Activated CD8-positive, alpha-beta memory T cell treated with anti-CD3 and anti-CD28 coated beads, Interleukin-2, amount 50 U/mL, for 24 hours (primary cell): Measurements from ENCODE around the gene SHISAL1.
"Not testable (repeated sequence)": the region's sequence is repeated elsewhere in the genome, so short reads cannot be mapped to it uniquely, and the experiment has no call there.

Experiments
- DNase-seq: peaks from one replicate; pipeline ENCODE4 v3.0.0-alpha.2; 2020; ENCODE audit errors: extremely low read depth

The SHISAL1 gene

DNA sequence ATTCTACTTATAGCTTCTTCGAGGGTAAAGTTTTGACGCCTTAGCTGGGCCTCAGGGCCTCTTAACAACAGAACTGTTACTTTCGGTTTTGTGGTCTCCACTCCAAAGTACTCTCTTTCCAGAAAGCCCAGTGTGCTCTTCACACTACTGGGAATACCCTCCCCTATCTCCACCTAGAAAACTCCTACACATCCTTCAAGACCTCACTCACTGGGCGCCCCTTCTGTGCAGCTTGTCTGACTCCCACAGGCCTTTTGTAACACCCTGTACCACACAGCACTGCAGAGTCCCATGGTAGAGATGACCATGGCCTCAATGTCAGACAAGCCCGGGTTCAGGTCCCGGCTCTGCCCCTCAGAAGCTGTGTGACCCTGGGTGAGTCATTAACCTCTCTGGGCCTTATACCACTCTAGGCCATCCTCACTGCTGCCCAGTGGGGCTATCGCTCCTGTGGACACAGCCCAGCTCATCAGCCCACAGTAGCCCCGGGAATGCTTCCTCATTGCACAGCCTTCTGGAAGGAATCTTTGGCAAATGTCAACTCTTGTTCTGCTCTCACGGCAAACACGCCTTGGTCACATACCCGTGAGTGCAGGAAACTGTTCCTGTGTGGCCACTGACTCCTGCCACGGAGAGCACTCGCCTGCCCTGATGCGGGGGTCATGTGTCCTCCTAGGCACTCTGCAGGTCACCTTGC, 51.4 kb downstream of the SHISAL1 start:
- DNase-seq = no peak

DNA sequence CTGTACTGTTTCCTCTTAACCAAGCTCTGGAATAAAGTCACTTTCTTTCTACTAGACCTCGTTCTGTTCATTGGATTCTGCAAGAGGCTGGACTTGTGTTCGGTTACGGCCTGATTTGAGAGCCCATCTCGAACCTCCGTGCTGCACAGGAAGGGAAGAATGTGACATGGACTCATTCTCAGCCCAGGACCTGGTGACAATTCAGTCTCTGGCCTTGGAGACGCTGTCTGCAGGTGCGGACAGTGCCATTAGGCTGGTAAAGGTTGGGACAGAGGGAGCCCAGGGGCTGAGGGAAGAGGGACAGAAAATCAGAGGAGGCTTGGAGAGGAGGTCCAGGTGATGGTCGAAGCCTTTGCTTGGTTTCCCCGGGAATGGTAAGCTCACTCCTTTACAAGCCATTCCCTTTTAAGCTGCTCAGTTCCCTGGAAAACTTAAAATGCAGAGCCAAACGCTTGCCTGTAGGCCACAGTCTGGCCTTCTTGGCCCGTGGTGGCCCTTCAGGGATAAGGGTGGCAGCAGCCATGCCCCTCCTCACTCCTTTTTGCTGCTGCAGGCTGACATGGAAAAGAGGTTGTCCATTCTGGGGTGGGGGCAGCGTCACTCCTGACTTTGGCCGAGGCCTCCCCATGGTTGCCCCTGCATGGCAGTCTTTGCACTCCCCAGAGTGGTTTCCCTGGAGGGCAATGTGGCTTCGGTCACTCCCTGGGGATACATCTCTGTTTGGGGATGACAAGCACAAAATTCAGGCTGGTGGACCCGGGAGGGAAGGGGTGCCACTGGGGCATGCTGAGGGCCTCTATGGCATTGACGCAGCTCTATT, 52.3 kb downstream of the SHISAL1 start:
- no peak for DNase-seq

DNA sequence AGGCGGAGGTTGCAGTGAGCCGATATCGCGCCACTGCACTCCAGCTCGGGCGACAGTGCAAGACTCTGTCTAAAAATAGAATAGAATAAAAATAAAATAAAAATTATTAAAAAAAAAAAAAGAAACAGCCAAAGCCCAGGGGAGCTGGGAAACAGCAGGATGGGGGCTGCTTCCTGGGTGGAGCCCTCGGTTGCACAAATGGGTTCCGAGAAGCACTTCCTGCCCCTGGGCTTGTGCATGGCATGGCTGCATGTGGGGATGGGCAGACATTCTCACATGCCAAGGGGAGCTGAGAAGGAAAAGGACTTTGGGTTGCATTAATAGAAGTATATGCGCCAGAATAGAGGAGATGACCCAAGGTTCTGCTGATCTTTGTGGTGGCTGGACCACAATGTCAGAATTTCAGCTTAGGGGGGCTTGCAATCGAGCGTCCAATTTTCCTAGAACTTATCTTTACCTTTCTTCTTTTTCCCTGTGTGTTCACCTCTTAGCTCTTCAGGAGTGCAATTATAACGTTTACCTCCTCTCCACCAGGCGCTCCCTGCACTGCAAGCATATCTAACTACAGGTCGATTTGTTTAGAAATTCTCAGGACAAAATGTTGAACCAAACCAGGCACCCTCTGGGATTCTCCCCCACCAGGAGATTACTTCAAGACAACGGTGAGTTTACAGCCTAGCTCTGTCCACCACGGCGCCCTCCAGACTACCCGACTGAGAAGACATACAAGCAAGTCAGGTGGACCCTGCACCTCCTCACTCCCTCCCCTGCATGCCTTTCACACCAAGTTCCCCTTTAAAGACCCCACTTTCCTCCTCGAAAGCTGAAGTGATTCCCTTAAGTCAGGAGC, 53.2 kb downstream of the SHISAL1 start:
- no peak for DNase-seq

DNA sequence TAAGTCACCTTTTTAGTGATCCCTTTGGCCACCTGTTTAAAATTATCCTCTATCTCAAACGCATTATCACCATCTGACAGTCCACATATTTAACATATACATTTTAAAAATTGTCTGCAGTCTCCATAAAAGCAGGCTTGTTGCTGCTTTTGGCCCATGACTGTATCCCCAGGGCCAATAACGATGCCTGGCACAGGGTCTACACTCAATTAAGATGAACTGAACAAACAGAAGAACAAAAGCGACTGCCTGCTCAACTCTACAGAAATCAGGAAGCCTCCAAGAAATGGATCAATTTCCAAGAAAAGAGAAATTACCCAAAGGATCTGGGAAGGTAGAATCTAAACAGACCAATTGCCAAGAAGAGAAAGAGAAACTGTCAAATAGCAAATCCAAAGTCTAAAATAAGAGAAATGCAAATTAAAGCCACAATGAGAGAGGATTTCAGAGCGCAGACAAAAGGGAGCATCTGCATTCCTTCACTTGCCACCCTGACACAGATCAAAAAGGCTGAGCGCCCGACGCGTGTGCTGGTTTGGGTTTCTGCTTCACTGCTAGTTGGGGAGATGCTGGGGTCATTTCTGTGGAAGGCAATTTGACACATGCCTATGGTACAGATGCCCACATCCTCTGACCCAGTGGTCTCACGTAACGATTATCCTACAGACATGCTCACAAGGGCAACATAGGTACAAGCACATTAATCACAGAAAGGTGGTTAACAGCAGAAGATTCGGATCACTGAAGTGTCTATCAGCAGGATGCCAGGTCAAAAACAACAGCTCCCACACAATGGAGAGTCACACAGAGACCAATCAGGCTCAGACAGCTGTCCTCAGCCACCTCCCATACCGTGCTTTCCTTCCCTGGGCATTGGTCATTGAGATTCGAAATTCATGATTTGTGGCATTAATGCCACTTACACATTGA, 55.9 kb downstream of the SHISAL1 start:
- DNase-seq = no peak

DNA sequence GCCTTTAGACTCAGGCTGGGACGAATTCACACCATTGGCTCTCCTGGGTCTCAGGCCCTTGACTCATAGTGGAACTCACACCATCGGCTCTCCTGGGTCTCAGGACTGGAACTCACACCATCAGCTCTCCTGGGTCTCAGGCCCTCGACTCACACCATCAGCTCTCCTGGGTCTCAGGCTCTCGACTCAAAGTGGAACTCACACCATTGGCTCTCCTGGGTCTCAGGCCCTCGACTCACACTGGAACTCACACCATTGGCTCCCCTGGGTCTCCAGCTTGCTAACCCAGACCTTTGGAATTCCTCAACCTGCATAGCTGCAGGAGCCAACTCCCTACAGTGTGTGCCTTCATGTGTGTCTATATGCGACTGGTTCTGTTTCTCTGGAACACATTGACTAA, 56.7 kb downstream of the SHISAL1 start:
- DNase-seq = no peak

DNA sequence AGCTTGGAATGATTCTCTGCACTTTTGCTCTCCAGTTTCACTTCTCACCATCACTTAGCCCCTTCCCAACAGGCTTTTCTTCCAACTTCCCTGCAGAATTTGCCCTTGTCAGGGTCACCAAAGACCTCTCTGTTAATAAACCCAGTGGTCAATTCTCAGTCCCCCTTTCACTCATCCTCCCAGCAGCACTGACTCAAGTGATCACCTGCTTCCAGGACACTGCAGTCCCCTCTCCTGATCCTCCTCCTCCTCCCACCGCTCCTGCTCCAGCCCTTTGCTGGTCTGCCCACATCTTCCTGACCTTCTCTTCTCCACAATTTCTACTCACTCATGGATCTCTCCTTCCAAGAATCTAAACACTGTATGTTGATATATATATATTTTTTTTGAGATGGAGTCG, 57.9 kb downstream of the SHISAL1 start:
- no peak for DNase-seq

DNA sequence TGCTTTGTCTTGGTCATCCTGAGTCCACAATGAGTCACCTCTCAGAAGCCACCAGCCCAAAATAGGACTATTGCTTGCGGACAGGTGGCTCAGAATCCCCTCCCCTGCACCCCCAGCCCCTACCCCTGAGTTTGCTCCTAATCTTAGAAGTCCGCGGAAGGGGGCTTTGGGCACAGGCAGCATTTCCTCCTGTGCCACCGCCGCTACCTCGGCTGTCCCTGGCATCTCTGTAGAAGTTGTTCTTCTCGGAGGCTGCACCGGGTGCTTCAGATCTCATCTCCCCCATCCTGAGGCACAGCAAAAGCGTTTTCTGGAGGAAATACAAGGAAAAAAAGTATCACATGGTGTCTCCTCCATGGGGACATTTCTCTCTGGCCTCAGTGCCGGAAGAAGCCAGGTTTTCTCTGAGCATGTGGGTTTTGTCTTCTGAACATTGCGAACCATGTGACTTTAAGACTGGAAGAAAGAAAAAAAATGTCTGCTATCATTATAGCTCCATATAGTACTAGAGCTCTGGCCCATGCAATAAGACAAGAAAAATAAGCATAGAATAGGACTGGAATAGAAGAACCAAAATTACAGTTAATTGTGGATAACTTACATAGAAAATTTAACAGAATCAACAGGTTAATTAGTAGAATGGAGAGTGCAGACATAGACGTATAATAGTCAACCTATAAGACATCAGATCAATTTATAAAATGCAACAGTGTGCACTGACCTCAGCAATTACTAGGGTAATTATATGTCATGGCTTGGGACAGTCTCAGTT, 63.2 kb downstream of the SHISAL1 start:
- DNase-seq = no peak

DNA sequence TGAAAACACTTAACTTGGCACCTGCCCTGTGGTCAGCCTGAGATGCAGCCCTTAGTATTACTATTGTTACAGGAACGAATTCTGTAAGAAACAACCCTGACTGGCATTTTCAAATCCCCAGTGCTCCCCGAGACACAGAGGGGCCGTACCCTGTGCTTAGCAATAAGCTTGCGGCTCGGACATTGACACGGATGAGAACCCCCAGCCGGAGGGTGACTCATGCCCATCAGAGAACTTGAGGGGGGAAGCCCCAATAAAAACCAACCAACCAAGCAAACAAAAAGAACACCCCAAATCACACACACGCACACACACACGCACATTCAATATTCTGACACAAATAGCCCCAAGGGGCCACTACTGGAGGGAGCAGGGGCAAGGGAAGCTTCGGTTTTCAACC, 63.8 kb downstream of the SHISAL1 start:
- DNase-seq = no peak

DNA sequence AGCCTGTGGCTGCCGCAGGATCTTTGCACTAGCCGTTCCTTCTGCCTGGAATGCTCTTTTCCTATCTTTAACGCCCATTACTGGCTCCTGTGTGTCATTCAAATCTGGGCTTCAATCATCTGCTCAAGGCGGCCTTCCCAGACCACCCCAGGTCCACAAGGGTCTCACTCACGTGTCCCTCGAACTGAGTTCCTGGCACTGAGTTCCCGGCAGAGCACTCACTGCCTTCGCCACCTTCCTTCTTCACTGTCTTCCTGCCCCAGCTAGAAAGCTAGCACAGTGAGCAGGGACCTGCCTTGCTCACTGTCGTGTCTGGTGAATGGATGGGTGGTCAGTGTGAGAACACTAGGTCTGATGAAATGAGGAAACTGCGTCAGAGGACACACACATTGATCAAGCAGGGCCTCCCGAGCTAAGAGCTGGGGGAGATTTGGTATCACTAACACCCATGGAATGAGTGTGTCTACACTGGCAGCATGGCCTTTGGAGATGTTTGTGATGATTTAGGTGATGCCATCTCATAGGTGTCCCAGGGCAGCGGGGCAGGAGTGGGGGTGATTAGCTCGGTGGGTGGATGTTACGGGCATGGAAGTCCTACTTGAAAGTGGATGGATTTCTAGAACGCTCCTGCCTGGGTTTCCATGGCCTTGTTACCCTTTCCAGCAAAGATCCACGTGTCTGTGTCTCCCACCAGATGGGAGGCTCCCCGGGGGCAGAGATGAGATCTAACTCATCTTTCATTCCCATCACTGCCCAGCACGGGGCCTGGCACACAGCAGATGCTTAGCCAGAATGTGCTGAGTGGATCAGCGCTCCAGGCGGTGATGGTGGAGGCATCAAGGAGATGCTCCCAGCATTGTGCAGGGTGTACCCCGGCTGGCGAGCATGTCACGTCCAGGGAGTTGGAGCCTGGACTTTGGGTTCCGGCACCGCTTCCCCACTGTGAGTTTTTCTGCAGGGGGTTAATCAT, 64.5 kb downstream of the SHISAL1 start:
- DNase-seq = no peak

DNA sequence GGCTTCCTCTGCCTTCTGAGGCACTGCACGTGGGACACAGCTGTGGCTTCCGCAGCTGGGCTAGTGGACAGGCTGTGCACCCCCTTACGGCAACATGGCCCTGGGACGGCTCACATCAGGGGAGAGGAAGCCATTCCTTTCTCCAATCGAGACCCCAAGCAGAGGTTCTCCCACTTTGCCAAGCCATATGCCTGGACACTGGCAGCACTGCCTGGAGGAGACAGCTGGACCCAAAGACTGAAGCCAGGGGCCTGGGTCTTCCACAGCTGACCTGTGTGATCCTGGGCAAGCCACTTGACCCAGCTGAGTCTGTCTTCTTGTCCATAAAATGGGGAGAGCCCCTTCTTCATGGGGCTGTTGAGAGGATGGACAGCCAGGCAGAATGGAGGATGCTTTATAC, 65.4 kb downstream of the SHISAL1 start:
- no peak for DNase-seq

DNA sequence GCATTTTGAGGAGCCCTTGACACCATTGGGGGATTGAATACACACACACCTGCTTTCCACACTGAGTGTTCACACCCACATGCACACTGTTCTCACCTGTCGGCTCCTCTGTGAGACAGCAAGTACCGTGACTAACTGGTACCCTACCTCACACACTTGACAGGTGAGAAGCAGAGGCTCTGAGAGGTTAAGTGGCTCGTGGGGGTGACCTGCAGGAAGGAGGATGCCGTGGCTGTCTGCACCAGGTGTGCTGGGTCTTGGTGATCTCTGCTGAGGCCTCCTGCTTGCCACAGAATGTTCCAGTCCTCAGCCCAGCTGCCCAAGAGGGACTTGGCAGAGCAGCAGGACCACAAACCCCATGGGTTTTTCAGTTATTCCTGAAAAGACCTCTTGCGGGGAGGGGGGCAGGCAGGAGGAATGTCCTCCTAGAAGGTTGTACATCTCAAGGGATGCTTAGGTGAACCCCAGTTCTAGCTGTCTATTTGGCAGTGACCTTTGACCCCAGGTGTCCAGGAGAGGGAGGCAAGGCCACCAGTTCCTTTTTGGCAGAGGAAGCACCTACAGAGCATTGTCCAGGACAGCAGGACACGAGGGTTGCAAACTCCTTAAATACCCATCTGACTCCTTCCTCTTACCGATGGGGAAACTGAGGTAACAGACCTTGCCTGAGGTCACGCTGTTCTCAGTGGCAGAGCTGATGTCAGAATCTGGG, 66.0 kb downstream of the SHISAL1 start:
- no peak for DNase-seq

DNA sequence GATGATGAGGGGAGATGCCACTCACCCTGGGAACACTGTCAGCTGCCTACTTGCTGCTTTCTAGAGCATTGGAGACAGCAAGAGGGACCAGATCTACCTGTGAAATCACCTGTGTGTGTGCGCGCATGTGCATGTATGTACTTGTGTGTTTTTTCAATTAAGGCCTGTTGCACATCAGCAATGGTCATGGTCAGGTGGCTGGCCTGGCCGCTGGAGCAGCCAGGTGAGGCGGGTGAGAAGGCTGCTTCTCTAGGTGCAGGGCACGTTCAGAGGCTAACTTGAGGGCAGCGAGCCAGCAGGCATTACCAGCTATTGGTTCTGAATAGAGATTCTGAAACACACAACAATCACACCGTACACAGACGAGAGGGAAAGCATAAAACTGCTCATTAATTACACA, 66.9 kb downstream of the SHISAL1 start:
- no peak for DNase-seq

DNA sequence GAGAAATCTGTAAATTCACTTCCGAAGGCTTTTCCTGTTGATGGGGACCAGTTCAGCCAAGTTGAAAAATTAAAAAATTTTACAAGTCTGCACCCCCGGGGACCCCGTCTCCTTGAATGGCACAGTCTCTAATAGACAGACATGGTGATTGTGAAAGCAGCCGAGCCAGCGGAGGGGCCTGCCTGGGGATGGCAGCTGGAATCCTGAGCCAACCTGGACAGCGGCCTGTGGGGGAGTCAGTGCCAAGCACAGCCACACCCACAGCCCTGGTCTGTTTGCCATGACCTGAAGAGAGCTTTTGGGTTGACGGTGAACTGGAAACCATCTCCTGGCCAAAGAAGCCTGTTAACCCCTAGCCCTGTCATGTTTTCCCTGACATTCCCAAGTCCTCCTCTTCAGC, 67.3 kb downstream of the SHISAL1 start:
- DNase-seq = no peak

DNA sequence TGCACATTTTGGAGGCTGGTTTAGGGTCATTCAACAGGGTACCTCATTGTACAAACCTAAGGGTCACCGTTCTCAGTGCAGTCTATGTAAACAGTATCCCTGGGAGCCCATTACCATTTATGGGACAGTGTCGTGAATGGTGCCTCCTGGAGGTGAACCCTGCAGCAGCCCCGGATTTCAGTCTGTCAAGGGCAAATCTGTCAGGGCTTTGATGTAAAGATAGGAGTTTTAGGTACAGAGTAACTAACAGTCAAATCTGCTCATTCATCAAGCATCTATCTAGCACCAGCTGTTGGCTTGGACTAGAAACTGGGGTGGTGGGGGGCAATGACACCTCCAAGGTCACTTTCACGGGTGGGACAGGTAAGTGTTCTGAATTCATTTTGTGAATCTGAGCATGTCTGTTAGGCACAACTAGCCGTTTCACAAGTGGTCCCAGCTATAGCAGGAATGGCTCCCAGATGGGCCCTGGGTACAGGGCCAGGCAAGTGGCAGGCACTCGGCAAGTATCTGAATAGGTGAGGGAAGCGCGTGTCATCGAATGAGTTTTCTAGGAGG, 68.4 kb downstream of the SHISAL1 start:
- no peak for DNase-seq

DNA sequence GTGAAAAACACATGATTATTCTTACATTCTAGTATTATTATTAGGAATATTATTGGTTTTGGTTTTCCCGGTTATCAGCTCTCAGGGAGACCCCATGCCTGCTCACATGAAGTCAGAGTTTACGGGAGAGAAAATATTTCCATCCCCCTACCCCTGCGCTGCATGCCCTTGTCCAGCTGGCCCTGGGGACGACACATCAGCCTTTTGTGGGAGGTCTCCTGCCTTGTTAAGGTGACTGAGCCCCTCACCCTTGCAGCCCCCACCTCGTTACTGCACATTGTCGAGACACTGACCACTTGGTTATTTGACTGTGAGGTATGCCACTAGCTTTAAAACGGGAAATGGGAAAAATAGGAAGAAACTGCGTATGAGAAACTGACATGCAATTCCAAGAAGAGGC, 69.0 kb downstream of the SHISAL1 start:
- no peak for DNase-seq

DNA sequence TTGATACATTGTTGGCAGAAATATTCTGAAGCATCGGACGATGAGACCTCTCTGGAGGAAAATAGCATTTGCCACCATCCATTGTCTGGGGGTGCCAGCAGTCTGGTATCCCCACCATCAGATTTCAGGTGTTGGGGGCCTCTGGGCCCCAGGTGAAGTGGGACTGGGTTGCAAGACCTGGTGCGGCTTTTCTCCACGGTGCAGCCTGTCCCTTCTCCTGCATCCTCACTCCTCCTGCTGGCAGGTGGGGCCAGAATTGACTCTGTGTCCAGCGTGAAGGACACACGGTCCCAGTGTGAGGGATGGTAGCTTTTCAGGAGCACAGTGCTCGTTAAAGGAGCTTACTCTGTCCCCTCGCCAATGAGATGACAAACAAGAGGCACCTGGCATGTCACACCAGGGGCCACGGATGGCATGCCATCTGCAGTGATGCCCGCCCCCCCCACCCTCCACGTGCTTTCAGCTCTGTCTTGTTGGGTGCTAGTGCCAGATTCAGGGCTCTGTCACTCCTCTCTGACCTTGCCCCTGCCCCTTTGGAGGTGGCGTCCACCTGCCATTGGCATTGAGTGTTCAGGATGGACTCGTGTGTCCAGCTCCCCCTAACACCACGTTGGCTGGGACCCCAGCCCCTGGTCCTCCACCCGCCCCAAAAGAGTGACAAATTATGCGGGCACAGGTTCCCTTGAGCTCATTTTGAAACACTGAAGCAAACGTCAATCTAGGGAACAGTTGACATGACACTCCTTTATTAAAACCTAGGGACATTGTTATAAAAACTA, 69.6 kb downstream of the SHISAL1 start:
- DNase-seq = no peak

DNA sequence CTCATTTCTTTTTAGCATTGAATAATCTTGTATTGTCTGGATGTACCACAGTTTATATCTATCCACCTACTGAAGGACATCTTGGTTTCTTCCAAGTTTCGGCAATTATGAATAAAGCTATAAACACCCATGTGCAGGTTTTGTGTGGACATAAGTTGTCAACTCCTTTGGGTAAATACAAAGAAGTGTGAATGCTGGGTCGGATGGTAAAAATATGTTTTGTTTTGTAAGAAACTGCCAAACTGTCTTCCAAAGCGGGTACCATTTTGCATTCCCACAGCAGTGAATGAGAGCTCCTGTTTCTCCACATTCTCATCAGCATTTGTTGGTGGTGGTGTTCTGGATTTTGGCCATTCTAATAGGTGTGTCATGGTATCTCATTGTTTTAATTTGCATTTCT, 71.6 kb downstream of the SHISAL1 start:
- DNase-seq = not testable (repeated sequence)

DNA sequence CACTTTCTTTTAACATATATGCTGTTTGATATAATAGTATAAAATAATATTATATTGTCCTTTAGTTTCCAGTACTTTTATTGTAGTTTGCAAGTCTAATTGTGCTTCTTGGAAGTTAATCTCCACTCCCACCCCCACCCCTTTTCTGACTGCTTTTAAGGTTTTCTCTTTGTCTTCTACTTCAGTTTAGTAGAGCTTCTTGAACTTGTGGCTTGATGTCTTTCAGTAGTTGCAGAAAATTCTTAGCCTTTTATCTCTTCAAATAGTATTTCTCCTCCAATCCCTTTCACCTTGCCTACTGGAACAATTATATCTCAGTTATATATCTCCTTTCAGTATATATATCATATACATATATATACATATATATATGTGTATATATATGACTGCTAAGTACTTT, 75.5 kb downstream of the SHISAL1 start:
- no peak for DNase-seq
